H1 (cell line): ENCODE results near the gene RPL38. TPM values are rescaled to one million over a fixed set of nuclear protein-coding genes. Genes with fewer than 3 reads are reported as not detected.

Experiments
- CTCF ChIA-PET: fragments of 300-600 bp; sonication (Branson Sonifier 250); formaldehyde crosslinking; loops from one replicate; lab custom pipeline; 2021; ENCODE audit not compliant: partially characterized antibody; lab: Charles Lee
- POLR2A ChIA-PET: fragments of 300-600 bp; sonication (Branson Sonifier 250); formaldehyde crosslinking; loops from one replicate; lab custom pipeline; 2021; ENCODE audit warnings: inconsistent platforms; ENCODE audit not compliant: partially characterized antibody; lab: Charles Lee
- DNase-seq, 2 experiments: peaks; one replicate each; pipeline versions ENCODE4 v3.0.0 to v3.0.0-alpha.2; 2010 to 2022; ENCODE audit warnings: low spot score in 2 of 2, low read depth in 1 of 2, mixed read lengths in 1 of 2
- FAIRE-seq: peaks from 2 replicates; lab custom pipeline; 2011; peaks lifted over from hg19 to GRCh38; lab: Jason Lieb, UNC
- H2AFZ ChIP-seq: 2 replicates; pipeline ENCODE4 v1.8.1; 2012; ENCODE audit warnings: low read length, inconsistent platforms
- H2AK5ac ChIP-seq: 2 replicates; pipeline ENCODE4 v1.6.1; 2013; ENCODE audit warnings: low read depth, low read length
- H2BK120ac ChIP-seq: replicated peaks from 2 replicates; pipeline ENCODE3; 2013; ENCODE audit warnings: low read depth, low read length, inconsistent platforms
- H2BK12ac ChIP-seq: 2 replicates; pipeline ENCODE4 v1.6.1; 2013; ENCODE audit warnings: low read depth, low read length
- H2BK15ac ChIP-seq: 2 replicates; pipeline ENCODE4 v1.6.1; 2013; ENCODE audit warnings: low read length
- H2BK20ac ChIP-seq: 2 replicates; pipeline ENCODE4 v1.6.1; 2013; ENCODE audit warnings: low read length
- H2BK5ac ChIP-seq: 2 replicates; pipeline ENCODE4 v1.6.1; 2013; ENCODE audit warnings: low read depth, low read length
- H3K14ac ChIP-seq: 2 replicates; pipeline ENCODE4 v1.6.1; 2013; ENCODE audit warnings: inconsistent platforms; ENCODE audit not compliant: insufficient read length
- H3K18ac ChIP-seq: 2 replicates; pipeline ENCODE4 v1.6.1; 2013; ENCODE audit warnings: low read length; ENCODE audit errors: extremely low read depth
- H3K23ac ChIP-seq: 2 replicates; pipeline ENCODE4 v1.6.1; 2013; ENCODE audit warnings: inconsistent platforms; ENCODE audit not compliant: insufficient read length
- H3K23me2 ChIP-seq: 2 replicates; pipeline ENCODE4 v1.6.1; 2013; ENCODE audit warnings: low read depth, low read length
- H3K27ac ChIP-seq: 2 replicates; pipeline ENCODE4 v1.6.1; 2011; ENCODE audit warnings: low read depth, low read length, inconsistent platforms
- H3K27me3 ChIP-seq, 4 experiments: replicated peaks in 1 of 4; 1 replicate in 1 of 4; 2 replicates in 3 of 4; pipeline versions ENCODE4 v1.6.1 to v1.8.1; 2011 to 2013; ENCODE audit warnings: low read length in 3 of 4, mild to moderate bottlenecking in 3 of 4, inconsistent platforms in 2 of 4, mixed read lengths in 2 of 4, moderate library complexity in 1 of 4; ENCODE audit not compliant: control insufficient read depth in 3 of 4, insufficient read depth in 3 of 4; ENCODE audit errors: extremely low read depth in 1 of 4
- H3K36me3 ChIP-seq, 4 experiments: 2 replicates each; pipeline versions ENCODE4 v1.6.1 to v1.8.1; 2011 to 2013; ENCODE audit warnings: mild to moderate bottlenecking in 4 of 4, low read length in 3 of 4, moderate library complexity in 2 of 4, control low read depth in 1 of 4, inconsistent platforms in 1 of 4; ENCODE audit not compliant: insufficient read depth in 4 of 4, control insufficient read depth in 2 of 4
- H3K4ac ChIP-seq: replicated peaks from 2 replicates; pipeline ENCODE3; 2013; ENCODE audit warnings: low read length, low read depth, mixed read lengths, inconsistent platforms; ENCODE audit not compliant: insufficient read length
- H3K4me1 ChIP-seq, 4 experiments: replicated peaks in 1 of 4; 1 replicate in 1 of 4; 2 replicates in 3 of 4; pipeline versions ENCODE4 v1.6.1 to v1.8.1; 2011 to 2013; ENCODE audit warnings: low read length in 3 of 4, inconsistent platforms in 2 of 4, mixed read lengths in 1 of 4; ENCODE audit not compliant: insufficient read depth in 4 of 4, control insufficient read depth in 3 of 4
- H3K4me2 ChIP-seq, 2 experiments: 2 replicates each; pipeline versions ENCODE4 v1.6.1 to v1.8.1; 2011 to 2013; ENCODE audit warnings: low read depth in 2 of 2, low read length in 2 of 2, control low read depth in 1 of 2, inconsistent platforms in 1 of 2, mild to moderate bottlenecking in 1 of 2; ENCODE audit not compliant: insufficient read depth in 1 of 2
- H3K4me3 ChIP-seq, 4 experiments: fragments of 200-600, 300-600 bp in 1 of 4; sonication (generic), shearing (Covaris generic), sonication (Bioruptor Twin) in 1 of 4; 2 replicates each; pipeline versions ENCODE4 v1.5.1 to v1.8.1; 2011 to 2016; ENCODE audit warnings: low read length in 4 of 4, low read depth in 3 of 4, control low read depth in 2 of 4, inconsistent platforms in 2 of 4, mild to moderate bottlenecking in 2 of 4, mixed read lengths in 1 of 4, moderate library complexity in 1 of 4; ENCODE audit not compliant: insufficient read depth in 2 of 4; ENCODE audit errors: extremely low read depth in 1 of 4
- H3K56ac ChIP-seq: replicated peaks from 2 replicates; pipeline ENCODE3; 2013; ENCODE audit warnings: low read depth, mild to moderate bottlenecking, mixed read lengths, low read length, inconsistent platforms; ENCODE audit not compliant: insufficient read length
- H3K79me1 ChIP-seq: 2 replicates; pipeline ENCODE4 v1.6.1; 2013; ENCODE audit warnings: low read depth, low read length, control low read depth
- H3K79me2 ChIP-seq, 2 experiments: 2 replicates each; pipeline versions ENCODE4 v1.6.1 to v1.8.1; 2012 to 2013; ENCODE audit warnings: low read length in 2 of 2, mild to moderate bottlenecking in 2 of 2, inconsistent platforms in 1 of 2; ENCODE audit not compliant: insufficient read depth in 2 of 2, control insufficient read depth in 1 of 2
- H3K9ac ChIP-seq, 4 experiments: replicated peaks in 1 of 4; 1 replicate in 1 of 4; 2 replicates in 3 of 4; pipeline versions ENCODE4 v1.6.1 to v1.8.1; 2011 to 2013; ENCODE audit warnings: low read depth in 3 of 4, low read length in 3 of 4, control low read depth in 2 of 4, mild to moderate bottlenecking in 2 of 4, moderate library complexity in 2 of 4, inconsistent platforms in 1 of 4; ENCODE audit errors: extremely low read depth in 1 of 4
- H3K9me3 ChIP-seq, 2 experiments: 2 replicates each; pipeline versions ENCODE4 v1.6.1 to v1.8.1; 2012 to 2013; ENCODE audit warnings: mild to moderate bottlenecking in 2 of 2, moderate library complexity in 2 of 2, control low read depth in 1 of 2, inconsistent platforms in 1 of 2, low read depth in 1 of 2, low read length in 1 of 2, mixed read lengths in 1 of 2; ENCODE audit not compliant: insufficient read depth in 2 of 2
- H4K20me1 ChIP-seq, 2 experiments: replicated peaks in 1 of 2; 2 replicates each; pipeline versions ENCODE3 to v1.8.1; 2011 to 2013; ENCODE audit warnings: inconsistent platforms in 2 of 2, low read length in 2 of 2, mild to moderate bottlenecking in 1 of 2; ENCODE audit not compliant: insufficient read depth in 2 of 2, control insufficient read depth in 1 of 2
- H4K5ac ChIP-seq: 2 replicates; pipeline ENCODE4 v1.6.1; 2013; ENCODE audit warnings: low read length, low read depth, mixed read lengths, inconsistent platforms; ENCODE audit not compliant: insufficient read length
- H4K8ac ChIP-seq: 2 replicates; pipeline ENCODE4 v1.8.0; 2013; ENCODE audit warnings: mild to moderate bottlenecking, moderate library complexity, low read length, inconsistent platforms; ENCODE audit not compliant: insufficient read depth; ENCODE audit errors: extremely low read depth
- H4K91ac ChIP-seq: replicated peaks from 2 replicates; pipeline ENCODE3; 2013; ENCODE audit warnings: low read length, mixed read lengths, inconsistent platforms; ENCODE audit not compliant: insufficient read length
- FOSL1 ChIP-seq: IDR thresholded peaks from 2 replicates; pipeline ENCODE4 v1.6.1; 2011; ENCODE audit warnings: mild to moderate bottlenecking, low read depth, low read length, moderate library complexity; ENCODE audit not compliant: insufficient read depth
- JUND ChIP-seq: IDR thresholded peaks from 2 replicates; pipeline ENCODE4 v1.6.1; 2011; ENCODE audit warnings: mild to moderate bottlenecking, improper control_type of control experiment, low read length
- POU5F1 ChIP-seq: IDR thresholded peaks from 2 replicates; pipeline ENCODE4 v1.6.1; 2011; ENCODE audit warnings: low read depth, mild to moderate bottlenecking, low read length, moderate library complexity
- whole genome bisulfite sequencing, 2 experiments: shearing (Covaris generic) in 1 of 2; methylation state at CpG; one replicate each; pipeline versions ENCODE4 v1.1.6 to v1.1.7; 2013 to 2015; ENCODE audit warnings: low lambda C conversion rate in 2 of 2, mixed read lengths in 2 of 2, inconsistent platforms in 1 of 2, low coverage in 1 of 2, missing lambda C conversion rate in 1 of 2; ENCODE audit not compliant: insufficient replicate concordance in 2 of 2, insufficient coverage in 1 of 2, insufficient read length in 1 of 2; ENCODE audit errors: extremely low coverage in 1 of 2, missing lambda C conversion rate in 1 of 2; 5-methylcytosine and 5-hydroxymethylcytosine counted together
- polyA plus RNA-seq, 7 experiments: library from polyadenylated mRNA; depleted of rRNA in 3 of 7; stranded (reverse) in 5 of 7; unstranded in 2 of 7; fragments of >200 nt in 5 of 7; fragments of 200-250 nt in 2 of 7; gene quantifications; 1 replicate in 5 of 7; 2 replicates in 1 of 7; 4 replicates in 1 of 7; pipeline versions ENCODE4 v1.2.1 to v1.2.3, GENCODE V29; 2011 to 2013; ENCODE audit warnings: missing spikeins in 2 of 7, mixed read lengths in 2 of 7
- total RNA-seq: library from RNA; stranded (reverse); fragmentation: NEBNext Ultra II Directional; extraction: Animal tissue kit (Norgen Biotek cat#: 25700); gene quantifications from 2 replicates; pipeline ENCODE4 v1.2.1, GENCODE V29; 2021
- TF ChIP-seq, protein P1 (sequence below): IDR thresholded peaks from 2 replicates; pipeline ENCODE4 v1.6.1; 2012; ENCODE audit warnings: inconsistent platforms

Gene RPL38
- total and polyA plus RNA-seq, 2 of the 8 experiments (the other 6 are each of a cell fraction or from before 2014, with no cell fraction given) = 412 to 1,195 TPM

- no peak overlapping the region for H3K4ac ChIP-seq
- CTCF ChIA-PET = interaction anchor here (0.6 to 2.4 kb wide), 9 partner anchors 8 to 1526 kb away, joined by 3 to 11 read pairs (median 4); partner anchors contain the start of gene GPR142
- no peak overlapping the region for H2BK15ac ChIP-seq
- no peak overlapping the region for H4K91ac ChIP-seq
- 90% methylated on average over 13 of the region's 13 CpGs; no CpG with 5 or more reads in 1 of the 2 experiments for WGBS, 2 experiments
- no peak overlapping the region for H3K23ac ChIP-seq
- H4K20me1 ChIP-seq = peaks cover 0 to 4% of the 10 kb centered on the region in 2 experiments
- H3K27ac ChIP-seq = no peak overlapping the region
- no peaks in the 10 kb centered on the region for H3K23me2 ChIP-seq
- DNase-seq = no peak
- H4K8ac ChIP-seq = no peak overlapping the region
- no peak overlapping the region for H3K14ac ChIP-seq
- H2AK5ac ChIP-seq = no peak overlapping the region
- no peak overlapping the region for H2BK12ac ChIP-seq
- H3K36me3 ChIP-seq = no peaks in the 10 kb centered on the region
- H3K9ac ChIP-seq = no peak overlapping the region
- H3K4me2 ChIP-seq = no peak overlapping the region
- 0 out of 2 replicates have a peak overlapping the region, but pooled peaks have one; percentile 24 for H2BK5ac ChIP-seq
- H3K4me3 ChIP-seq = no peak overlapping the region
- no peaks in the 10 kb centered on the region for H3K79me1 ChIP-seq
- POLR2A ChIA-PET = interaction anchor here (0.6 to 2.8 kb wide), 3 partner anchors 42 to 49 kb away, joined by 3 to 9 read pairs (median 5); no protein-coding TSS in a partner anchor
- H3K79me2 ChIP-seq = no peaks in the 10 kb centered on the region
- FAIRE-seq = no peak
- H2BK120ac ChIP-seq = no peak overlapping the region
- no peaks in the 10 kb centered on the region for H3K27me3 ChIP-seq
- no peak overlapping the region for H3K18ac ChIP-seq
- no peak overlapping the region for H3K56ac ChIP-seq
- H2BK20ac ChIP-seq = no peak overlapping the region
- H4K5ac ChIP-seq = no peak overlapping the region
- H2AFZ ChIP-seq = no peak overlapping the region
- peaks cover 0 to 11% (median 0%) of the 10 kb centered on the region in 4 experiments; a peak in 4 of 7 replicates for H3K4me1 ChIP-seq
- no peaks in the 10 kb centered on the region for H3K9me3 ChIP-seq
- TF ChIP-seq POU5F1 (no peak), JUND (no peak), FOSL1 (no peak)
- TF ChIP-seq, protein P1, sequence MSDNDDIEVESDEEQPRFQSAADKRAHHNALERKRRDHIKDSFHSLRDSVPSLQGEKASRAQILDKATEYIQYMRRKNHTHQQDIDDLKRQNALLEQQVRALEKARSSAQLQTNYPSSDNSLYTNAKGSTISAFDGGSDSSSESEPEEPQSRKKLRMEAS = no peak
Observed at GRCh38 chr17:74253036-74253435, 49.6 kb downstream of the RPL38 start.
